IPS-18a (cell line): ENCODE measurements around the gene CSRNP3.

Experiments used
- H3K27ac ChIP-seq: one replicate; pipeline ENCODE4 v1.5.1; 2013; ENCODE audit warnings: low read length
- H3K27me3 ChIP-seq: one replicate; pipeline ENCODE4 v1.6.1; 2013; ENCODE audit warnings: mild to moderate bottlenecking, low read length; ENCODE audit not compliant: control insufficient read depth, insufficient read depth
- H3K36me3 ChIP-seq: one replicate; pipeline ENCODE4 v1.6.1; 2013; ENCODE audit warnings: low read depth, low read length; ENCODE audit not compliant: control insufficient read depth
- H3K4me1 ChIP-seq: one replicate; pipeline ENCODE4 v1.6.1; 2013; ENCODE audit warnings: low read depth, low read length; ENCODE audit not compliant: control insufficient read depth
- H3K4me3 ChIP-seq: one replicate; pipeline ENCODE4 v1.5.1; 2013; ENCODE audit warnings: low read length
- H3K9ac ChIP-seq: one replicate; pipeline ENCODE4 v1.6.1; 2013; ENCODE audit warnings: mild to moderate bottlenecking, low read length, moderate library complexity
- H3K9me3 ChIP-seq: one replicate; pipeline ENCODE4 v1.6.1; 2013; ENCODE audit warnings: low read depth, low read length; ENCODE audit not compliant: control insufficient read depth

The CSRNP3 gene, protein sequence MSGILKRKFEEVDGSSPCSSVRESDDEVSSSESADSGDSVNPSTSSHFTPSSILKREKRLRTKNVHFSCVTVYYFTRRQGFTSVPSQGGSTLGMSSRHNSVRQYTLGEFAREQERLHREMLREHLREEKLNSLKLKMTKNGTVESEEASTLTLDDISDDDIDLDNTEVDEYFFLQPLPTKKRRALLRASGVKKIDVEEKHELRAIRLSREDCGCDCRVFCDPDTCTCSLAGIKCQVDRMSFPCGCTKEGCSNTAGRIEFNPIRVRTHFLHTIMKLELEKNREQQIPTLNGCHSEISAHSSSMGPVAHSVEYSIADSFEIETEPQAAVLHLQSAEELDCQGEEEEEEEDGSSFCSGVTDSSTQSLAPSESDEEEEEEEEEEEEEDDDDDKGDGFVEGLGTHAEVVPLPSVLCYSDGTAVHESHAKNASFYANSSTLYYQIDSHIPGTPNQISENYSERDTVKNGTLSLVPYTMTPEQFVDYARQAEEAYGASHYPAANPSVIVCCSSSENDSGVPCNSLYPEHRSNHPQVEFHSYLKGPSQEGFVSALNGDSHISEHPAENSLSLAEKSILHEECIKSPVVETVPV

DNA sequence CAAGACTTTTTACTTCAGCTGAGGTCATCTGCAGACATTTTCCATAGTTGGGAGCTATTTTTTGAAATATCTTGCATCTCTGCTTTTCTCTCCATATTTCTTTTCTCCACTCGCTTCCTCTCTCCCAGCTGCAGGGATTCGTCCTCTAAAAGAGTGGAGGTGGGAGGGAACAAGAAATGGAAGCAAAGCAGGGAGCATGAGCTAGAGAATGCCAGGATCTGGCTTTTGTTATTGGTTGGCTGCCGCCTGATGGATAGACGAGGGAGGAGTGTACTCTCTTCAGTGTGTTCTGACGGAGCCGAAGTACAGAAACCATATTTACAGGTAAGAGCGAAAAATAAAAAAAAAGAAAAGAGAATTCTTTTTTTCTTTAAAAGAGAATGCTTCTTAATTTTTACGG, at the start of gene CSRNP3:
TSS of gene CSRNP3 (plus strand) at position 282 of the 400 bp plus-strand sequence. CDS start 125,368 bp downstream, outside the sequence.
- peak within 1 kb of the TSS; percentile 79 for H3K9ac ChIP-seq
- H3K36me3 ChIP-seq, result no peaks in the 10 kb centered on the region
- H3K9me3 ChIP-seq, result no peaks in the 10 kb centered on the region
- peak within 1 kb of the TSS; percentile 60 for H3K27ac ChIP-seq
- no peaks in the 10 kb centered on the region for H3K27me3 ChIP-seq
- peaks cover 35% of the 10 kb centered on the region for H3K4me1 ChIP-seq
- H3K4me3 ChIP-seq, result peak within 1 kb of the TSS; percentile 92

DNA sequence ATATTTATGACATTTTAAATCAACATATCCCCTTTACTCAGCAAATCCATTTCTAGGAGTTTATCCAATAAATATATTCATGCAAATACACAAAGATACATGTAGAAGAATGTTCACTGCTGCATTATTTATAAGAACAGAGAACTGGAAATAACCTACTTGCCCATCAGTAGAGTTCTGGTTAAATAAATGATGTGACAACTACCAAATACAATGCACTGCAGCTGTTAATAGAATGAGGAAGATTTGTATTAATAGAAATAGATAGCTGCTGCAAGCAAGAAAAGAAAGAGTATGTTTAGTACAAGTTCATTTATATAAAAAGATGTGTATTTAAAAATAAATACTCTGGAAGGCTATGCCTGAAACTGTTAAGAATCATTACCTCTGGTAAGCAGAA, 49.3 kb upstream of the CSRNP3 start:
- H3K9me3 ChIP-seq, result no peaks in the 10 kb centered on the region
- no peak overlapping the region for H3K27ac ChIP-seq
- H3K9ac ChIP-seq, result no peak overlapping the region
- H3K4me1 ChIP-seq, result no peaks in the 10 kb centered on the region
- H3K36me3 ChIP-seq, result no peaks in the 10 kb centered on the region
- no peaks in the 10 kb centered on the region for H3K27me3 ChIP-seq
- no peak overlapping the region for H3K4me3 ChIP-seq

DNA sequence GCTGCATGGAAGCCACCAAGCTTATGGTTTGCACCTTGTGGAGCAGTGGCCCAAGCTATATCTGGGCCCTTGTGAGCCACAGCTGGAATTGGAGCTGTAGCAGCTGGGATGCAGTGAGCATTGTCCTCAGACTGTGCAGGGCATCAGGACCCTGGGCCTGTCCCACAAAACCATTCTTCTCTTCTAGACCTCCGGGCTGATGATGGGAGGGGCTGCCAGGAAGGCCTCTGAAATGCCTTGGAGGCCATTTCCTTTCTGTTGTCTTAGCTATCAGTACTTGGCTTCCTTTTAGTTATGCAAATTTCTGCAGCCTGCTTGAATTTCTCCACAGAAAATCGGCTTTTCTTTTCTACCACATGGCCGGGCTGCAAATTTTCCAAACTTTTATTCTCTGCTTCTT, 46.4 kb upstream of the CSRNP3 start:
- Histone ChIP-seq H3K4me3 (no peak overlapping the region), H3K27me3 (no peaks in the 10 kb centered on the region), H3K9me3 (no peaks in the 10 kb centered on the region), H3K4me1 (no peaks in the 10 kb centered on the region), H3K36me3 (no peaks in the 10 kb centered on the region), H3K27ac (no peak overlapping the region), H3K9ac (no peak overlapping the region)

DNA sequence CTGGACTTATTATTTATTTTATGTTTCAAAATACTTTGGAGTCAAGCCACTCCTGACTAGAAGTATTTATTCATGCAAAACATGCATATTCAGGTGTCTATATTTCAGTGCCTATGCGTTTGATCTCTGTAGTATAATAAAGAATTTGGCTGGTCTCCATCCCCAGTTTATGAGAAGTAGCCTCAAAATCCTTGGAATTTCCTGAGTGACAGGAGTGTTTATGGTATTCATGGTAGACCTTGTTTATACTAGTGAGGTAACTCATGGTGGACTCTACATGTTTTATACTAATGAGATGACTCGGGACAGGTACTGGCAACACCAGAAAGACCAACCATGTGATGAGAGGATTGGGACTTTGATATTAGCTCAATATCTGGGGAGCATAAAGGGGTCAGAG, 43.9 kb upstream of the CSRNP3 start:
- H3K4me1 ChIP-seq, result no peaks in the 10 kb centered on the region
- H3K4me3 ChIP-seq, result no peak overlapping the region
- no peak overlapping the region for H3K27ac ChIP-seq
- H3K9me3 ChIP-seq, result no peaks in the 10 kb centered on the region
- H3K9ac ChIP-seq, result no peak overlapping the region
- H3K36me3 ChIP-seq, result no peaks in the 10 kb centered on the region
- H3K27me3 ChIP-seq, result no peaks in the 10 kb centered on the region

DNA sequence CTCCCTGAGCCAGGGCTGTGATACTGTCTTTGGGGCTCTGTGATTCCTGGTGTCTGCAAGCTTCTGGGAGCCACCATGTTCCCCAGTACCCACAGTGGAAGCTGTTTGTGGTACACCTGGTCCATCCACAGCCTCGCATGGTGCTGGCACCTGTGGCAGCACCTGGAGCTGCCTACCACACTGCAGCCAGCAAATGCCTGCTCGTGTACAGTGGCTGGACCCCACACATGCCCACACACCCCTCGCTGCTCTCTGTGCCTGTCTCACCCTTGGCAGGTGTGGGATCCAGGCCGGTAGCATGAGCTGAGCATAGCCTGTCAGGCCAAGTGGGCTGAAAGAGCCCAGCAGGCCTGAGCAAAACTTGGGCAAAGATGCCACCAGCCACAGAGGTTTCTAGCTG, 41.8 kb upstream of the CSRNP3 start:
- Histone ChIP-seq H3K27ac (no peak overlapping the region), H3K36me3 (no peaks in the 10 kb centered on the region), H3K4me3 (no peak overlapping the region), H3K27me3 (no peaks in the 10 kb centered on the region), H3K4me1 (peaks cover 11% of the 10 kb centered on the region), H3K9me3 (no peaks in the 10 kb centered on the region), H3K9ac (no peak overlapping the region)

DNA sequence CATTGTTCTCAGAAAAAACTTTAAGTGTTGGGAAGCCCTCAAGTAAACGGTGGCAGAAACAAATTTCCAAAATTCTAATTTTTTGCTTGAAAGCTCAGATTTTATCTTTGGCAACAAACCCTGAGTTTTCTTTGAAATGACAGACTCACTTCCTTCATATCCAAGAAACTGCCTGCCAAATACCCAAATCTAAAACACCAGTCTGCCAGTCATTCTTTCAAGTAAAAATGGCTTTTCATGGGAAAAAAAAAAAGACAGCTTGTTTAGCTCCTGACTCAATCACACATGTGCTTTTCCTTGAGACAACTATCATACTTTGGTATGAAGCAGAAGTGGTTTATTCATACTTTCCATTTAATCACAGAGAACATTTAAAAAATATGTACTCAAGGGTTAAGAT, 40.6 kb upstream of the CSRNP3 start:
- H3K27ac ChIP-seq, result no peak overlapping the region
- no peaks in the 10 kb centered on the region for H3K36me3 ChIP-seq
- H3K27me3 ChIP-seq, result no peaks in the 10 kb centered on the region
- no peak overlapping the region for H3K9ac ChIP-seq
- H3K9me3 ChIP-seq, result no peaks in the 10 kb centered on the region
- peaks cover 20% of the 10 kb centered on the region for H3K4me1 ChIP-seq
- H3K4me3 ChIP-seq, result no peak overlapping the region

DNA sequence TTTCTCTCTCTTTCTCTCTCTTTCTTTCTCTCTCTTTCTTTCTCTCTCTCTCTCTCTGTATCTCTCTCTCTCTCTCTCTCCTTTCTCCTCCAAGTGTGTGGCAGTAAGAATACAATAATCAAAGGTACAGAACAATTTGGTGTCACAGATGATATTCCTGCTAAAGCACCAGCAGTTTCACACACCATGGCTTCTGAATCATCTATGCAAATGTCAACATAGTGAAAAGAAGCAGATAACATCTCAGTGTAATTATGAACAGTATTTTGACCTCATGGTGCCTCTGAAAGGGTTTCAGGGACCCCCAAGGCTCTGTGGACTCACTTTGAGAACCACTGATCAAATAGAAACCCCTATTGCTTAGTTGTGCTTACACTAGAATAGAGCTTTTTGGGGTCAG, 38.5 kb upstream of the CSRNP3 start:
- peaks cover 30% of the 10 kb centered on the region for H3K4me1 ChIP-seq
- no peaks in the 10 kb centered on the region for H3K36me3 ChIP-seq
- no peak overlapping the region for H3K4me3 ChIP-seq
- H3K27ac ChIP-seq, result no peak overlapping the region
- H3K9me3 ChIP-seq, result no peaks in the 10 kb centered on the region
- no peak overlapping the region for H3K9ac ChIP-seq
- H3K27me3 ChIP-seq, result no peaks in the 10 kb centered on the region

DNA sequence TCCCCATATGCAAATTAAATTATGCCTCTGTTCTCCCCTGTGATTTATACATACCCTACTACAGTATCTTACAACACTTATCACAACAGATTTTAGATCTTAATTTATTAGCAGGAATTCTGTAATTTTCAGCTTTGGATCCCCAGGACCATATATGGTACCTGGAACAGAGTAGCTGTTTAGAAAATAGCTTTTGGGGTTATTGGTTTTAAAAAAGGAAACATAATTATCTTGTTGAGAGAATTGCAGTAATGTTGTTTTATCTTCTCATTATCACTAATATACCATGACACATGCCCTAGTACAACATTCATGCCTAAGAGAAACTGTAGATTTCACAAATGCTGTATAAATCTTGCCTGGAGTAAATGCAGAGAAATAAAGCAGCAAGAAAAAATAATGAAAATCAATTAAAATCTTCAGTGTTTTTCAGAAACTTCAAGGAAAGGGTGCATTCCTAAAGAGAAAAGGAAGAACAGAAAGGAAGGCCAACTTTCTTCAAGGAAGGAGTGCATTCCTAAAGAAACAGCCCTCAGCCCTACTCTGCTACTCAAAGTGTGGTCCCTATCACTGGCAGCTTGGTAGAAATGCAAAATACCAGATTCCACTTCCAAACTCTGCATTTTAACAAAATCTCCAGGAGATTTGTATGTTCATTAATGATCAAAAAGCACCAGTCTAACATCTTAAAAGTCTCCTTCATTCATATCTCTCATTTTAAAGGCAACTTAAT, 37.1 kb upstream of the CSRNP3 start:
- Histone ChIP-seq H3K4me1 (peaks cover 32% of the 10 kb centered on the region), H3K4me3 (no peak overlapping the region), H3K27me3 (no peaks in the 10 kb centered on the region), H3K9me3 (no peaks in the 10 kb centered on the region), H3K9ac (no peak overlapping the region), H3K27ac (no peak overlapping the region), H3K36me3 (no peaks in the 10 kb centered on the region)

DNA sequence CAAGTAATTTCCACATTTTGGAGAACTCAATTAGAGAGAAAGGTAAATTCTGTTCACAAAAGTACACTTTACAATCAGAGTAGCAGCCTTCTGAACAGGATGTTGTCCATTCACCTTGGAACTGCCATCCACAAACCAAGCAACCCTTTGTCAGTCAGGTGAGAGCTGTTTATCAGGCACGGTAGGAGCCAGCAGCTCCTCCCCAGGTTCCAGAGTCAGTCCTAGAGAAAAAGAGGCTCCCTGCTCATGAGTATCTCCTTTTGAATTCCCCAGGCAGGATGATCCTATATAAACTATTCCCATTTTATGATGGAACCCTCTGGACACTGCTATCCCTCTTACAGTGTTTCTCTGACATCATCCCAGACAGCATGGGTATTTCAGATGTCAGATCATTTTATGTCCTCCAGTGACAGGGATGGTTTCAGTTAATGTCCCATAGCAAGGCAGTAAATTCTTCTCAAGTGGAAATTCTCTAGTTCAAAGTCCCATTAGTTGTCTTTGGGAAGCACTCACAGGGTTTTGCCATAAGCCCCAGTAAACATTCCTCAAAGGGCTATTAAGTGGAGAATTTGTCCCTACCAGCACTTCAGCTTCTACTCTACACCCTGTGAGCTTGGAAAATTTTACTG, 34.5 kb upstream of the CSRNP3 start:
- H3K4me3 ChIP-seq, result no peak overlapping the region
- H3K27me3 ChIP-seq, result no peaks in the 10 kb centered on the region
- no peak overlapping the region for H3K27ac ChIP-seq
- H3K9ac ChIP-seq, result no peak overlapping the region
- peaks cover 32% of the 10 kb centered on the region for H3K4me1 ChIP-seq
- no peaks in the 10 kb centered on the region for H3K36me3 ChIP-seq
- H3K9me3 ChIP-seq, result no peaks in the 10 kb centered on the region

DNA sequence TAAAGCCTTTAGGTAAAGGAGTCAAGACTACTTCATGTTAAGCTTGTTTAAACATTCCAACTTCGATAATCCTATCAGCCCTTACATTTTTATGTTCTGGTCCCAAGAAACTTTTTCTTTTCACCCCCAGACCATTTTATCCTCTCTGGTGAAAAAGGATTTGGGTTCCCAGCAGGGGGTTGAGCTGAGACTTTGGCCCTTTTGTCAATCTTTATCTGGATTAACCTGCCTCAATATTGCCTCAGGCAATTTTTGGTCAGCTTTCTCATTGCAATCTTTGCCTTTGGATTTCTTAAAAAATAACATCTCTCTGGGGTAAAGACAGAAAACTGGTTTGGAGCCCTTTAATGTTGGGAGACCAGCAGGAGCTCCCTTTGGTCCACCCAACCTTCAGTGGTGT, 33.9 kb upstream of the CSRNP3 start:
- H3K27ac ChIP-seq, result no peak overlapping the region

DNA sequence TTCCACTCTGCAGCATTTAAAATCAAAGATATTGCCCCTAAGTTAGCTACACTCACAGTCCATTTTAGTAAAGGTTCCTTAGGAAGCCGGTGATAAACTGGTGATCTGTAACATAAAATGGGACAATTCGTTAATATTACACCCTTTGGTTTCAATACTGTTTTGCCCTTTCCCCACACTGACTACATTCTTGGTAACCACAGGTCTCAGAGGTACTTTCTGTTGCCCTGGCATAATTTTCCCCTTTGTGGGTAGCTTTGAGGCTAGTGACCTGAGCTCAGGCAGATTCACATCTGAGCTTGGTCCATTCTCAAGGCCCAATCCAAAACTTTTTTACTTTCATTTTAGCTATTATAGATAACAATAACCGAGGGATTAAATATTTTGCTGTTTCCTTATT, 32.9 kb upstream of the CSRNP3 start:
- Histone ChIP-seq H3K4me1 (peaks cover 32% of the 10 kb centered on the region), H3K4me3 (no peak overlapping the region), H3K9ac (no peak overlapping the region), H3K27me3 (no peaks in the 10 kb centered on the region), H3K36me3 (no peaks in the 10 kb centered on the region), H3K9me3 (no peaks in the 10 kb centered on the region), H3K27ac (no peak overlapping the region)

More for the DNA sequence above, 33.9 kb upstream of the CSRNP3 start:
- H3K4me1 ChIP-seq, result peaks cover 32% of the 10 kb centered on the region
- H3K4me3 ChIP-seq, result no peak overlapping the region
- no peaks in the 10 kb centered on the region for H3K9me3 ChIP-seq
- H3K9ac ChIP-seq, result no peak overlapping the region
- no peaks in the 10 kb centered on the region for H3K36me3 ChIP-seq
- no peaks in the 10 kb centered on the region for H3K27me3 ChIP-seq
